ENCODE results near the gene AGRN. TPM values are rescaled to one million over a fixed set of nuclear protein-coding genes. Genes with fewer than 3 reads are reported as not detected.
A peak's percentile ranks its signal among the peaks of the same experiment; 100 is the strongest.

Gene AGRN
- total RNA-seq, 1 donor from 2014 or later: 166 TPM

DNA sequence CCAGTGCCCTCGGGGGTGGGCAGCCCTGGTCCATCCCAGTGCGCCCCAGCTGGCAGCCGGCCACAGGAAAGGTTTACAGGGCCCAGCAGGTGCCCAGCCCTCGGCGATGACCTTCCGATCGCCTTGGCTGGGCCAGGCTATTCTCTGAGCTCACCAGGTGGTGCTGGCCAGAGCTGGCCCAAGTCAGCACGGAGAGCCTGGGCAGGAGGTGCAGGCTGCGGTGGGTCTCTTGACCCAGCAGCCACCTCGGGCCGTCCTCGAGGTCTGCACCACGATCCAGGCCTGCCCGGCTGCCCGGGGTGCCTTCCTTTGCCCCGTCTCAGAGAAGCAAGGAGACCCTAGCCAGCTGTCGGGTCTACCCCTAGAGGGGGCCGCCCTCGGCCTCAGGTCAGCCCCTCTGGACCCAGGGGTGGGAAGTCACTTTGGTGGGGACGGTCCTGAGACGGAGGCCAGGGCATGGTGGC lies 38.4 kb upstream of the AGRN start:
- no peak for TF ChIP-seq CTCF (conservative IDR thresholded peaks at IDR 0.05)
- H3K27me3 Mint-ChIP-seq: peaks cover 33% of the 10 kb centered on the region
- no peak overlapping the region for H3K27ac Mint-ChIP-seq
- no peaks in the 10 kb centered on the region for H3K36me3 Mint-ChIP-seq
- H3K4me1 Mint-ChIP-seq (ENCODE audit: unreplicated experiment): no peaks in the 10 kb centered on the region
- H3K9me3 Mint-ChIP-seq: no peaks in the 10 kb centered on the region
- DNase-seq (ENCODE audit: extremely low spot score, unreplicated experiment): no peak
- no peak overlapping the region for H3K4me3 Mint-ChIP-seq

DNA sequence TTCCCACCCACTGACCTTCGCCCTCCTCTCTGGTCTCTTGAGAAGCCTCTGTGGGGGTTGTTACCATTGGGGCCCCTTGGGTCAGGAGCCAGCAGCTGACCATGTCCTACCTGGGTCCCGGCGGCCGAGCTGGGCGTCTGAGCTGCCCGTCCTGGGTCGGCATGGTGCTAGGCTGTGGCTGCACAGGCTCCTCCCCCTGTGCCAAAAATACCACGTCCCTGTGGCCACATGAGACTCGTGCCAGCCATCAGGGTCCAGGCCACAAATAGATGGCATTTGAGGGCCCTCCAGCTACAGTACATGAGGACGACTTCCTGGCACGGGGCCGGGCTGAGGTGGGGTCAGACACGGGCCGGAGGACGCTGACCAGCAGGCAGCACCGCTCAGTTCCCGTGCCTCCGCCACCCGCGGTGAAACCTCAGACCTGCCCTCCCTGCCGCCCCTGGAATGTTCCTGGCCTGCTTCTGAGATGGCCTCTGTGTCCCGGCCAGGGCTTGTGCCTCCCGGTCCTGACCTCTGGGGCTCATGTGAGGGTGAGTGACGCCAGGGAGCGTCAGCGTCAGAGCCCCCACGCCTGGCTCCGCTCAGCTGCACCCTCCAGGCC lies 37.9 kb upstream of the AGRN start, which contains the start of gene PERM1:
PERM1 (minus strand) TSS at position 139 of the 604 bp plus-strand sequence. CDS start 1,064 bp downstream, outside the sequence.
- Mint-ChIP-seq H3K27ac (no peak within 1 kb of the TSS), H3K27me3 (peaks cover 33% of the 10 kb centered on the region), H3K4me3 (no peak within 1 kb of the TSS), H3K4me1 (ENCODE audit: unreplicated experiment) (no peaks in the 10 kb centered on the region), H3K9me3 (no peaks in the 10 kb centered on the region), H3K36me3 (no peaks in the 10 kb centered on the region)
- TF ChIP-seq CTCF (conservative IDR thresholded peaks at IDR 0.05): no peak
- DNase-seq (ENCODE audit: extremely low spot score, unreplicated experiment): no peak

DNA sequence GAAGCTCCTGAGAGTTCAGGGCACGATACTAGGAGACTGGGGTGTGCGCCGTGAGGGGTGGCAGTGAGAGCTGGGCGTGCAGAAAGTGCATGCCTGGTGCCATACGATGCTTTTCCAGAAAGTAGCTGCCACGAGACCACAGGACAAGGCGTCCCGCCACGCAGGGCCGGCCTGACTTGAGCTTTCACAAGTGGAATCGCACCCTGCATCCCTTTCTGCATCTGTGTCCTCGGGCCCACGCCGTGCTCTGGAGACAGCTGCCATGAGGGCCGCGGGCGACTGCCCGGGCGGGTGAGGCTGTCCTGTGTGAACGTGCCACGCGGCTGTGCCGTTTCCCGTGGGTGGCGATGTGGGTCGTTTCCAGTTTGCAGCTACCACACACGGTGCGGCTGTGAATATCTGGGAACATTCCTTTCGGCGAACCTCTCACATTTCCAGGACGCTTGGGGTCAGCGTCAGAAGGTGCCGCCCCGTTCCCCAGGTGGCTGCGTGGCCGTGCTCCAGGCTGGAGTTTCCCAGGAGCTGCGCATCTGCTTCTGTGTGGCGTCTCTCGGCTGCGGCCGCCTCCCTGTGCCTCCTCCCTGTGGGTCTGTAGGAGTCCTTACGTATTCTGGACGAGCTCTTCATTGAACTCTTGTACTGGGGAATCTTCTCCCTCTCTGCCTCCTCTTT lies 37.0 kb upstream of the AGRN start:
- TF ChIP-seq CTCF (conservative IDR thresholded peaks at IDR 0.05): no peak
- Mint-ChIP-seq H3K36me3 (no peaks in the 10 kb centered on the region), H3K9me3 (no peaks in the 10 kb centered on the region), H3K4me1 (ENCODE audit: unreplicated experiment) (no peaks in the 10 kb centered on the region), H3K27ac (no peak overlapping the region), H3K4me3 (no peak overlapping the region), H3K27me3 (peaks cover 37% of the 10 kb centered on the region)
- DNase-seq (ENCODE audit: extremely low spot score, unreplicated experiment): no peak

DNA sequence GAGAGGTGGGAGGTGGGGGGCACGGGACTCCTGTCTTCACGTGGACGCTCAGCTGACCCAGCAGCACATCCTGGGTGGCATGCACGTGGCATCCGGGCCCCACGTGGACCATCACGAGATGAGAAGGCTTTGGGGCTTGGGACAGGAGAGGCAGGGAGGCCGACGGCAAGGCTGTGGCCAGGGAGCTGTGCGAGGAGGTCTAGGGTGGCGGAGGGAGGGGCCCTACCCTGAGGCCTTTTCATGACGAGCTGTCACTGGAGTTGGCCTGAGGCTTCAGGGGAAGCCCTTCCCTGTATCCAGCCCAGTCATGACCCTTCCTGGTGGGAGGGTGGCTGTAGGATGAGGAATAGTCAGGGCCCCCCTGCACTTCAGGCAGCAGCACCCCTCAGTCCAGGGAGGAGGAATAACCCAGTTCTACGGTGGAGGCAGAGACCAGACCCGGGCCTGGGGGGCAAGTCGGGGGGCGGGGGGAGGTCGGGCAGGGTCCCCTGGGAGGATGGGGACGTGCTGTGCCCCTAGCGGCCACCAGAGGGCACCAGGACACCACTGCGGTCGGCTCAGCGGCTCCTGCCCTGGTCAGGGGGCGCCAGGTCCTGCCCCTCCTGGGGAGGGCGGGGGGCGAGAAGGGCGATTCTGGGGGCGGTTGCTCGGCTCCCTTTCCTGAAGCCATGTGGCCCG lies 36.0 kb upstream of the AGRN start:
- Mint-ChIP-seq H3K36me3 (no peaks in the 10 kb centered on the region), H3K4me1 (ENCODE audit: unreplicated experiment) (no peaks in the 10 kb centered on the region), H3K27ac (no peak overlapping the region), H3K9me3 (no peaks in the 10 kb centered on the region), H3K27me3 (peaks cover 47% of the 10 kb centered on the region), H3K4me3 (no peak overlapping the region)
- peak; percentile 96 for TF ChIP-seq CTCF (conservative IDR thresholded peaks at IDR 0.05)
- no peak for DNase-seq (ENCODE audit: extremely low spot score, unreplicated experiment)

DNA sequence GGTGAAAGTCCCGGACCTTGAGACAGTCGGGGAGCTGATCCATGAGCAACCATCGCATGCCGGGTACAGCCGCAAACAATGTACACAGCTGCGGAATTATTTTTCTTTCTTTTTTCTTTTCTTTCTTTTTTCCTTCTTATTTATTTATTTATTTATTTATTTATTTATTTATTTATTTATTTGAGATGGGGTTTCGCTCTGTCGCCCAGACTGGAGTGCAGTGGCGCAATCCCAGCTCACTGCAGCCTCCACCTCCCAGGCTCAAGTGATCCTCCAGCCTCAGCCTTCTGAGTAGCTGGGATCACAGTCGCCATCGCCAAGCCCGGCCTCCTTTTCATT lies 35.5 kb upstream of the AGRN start:
- Mint-ChIP-seq H3K36me3 (no peaks in the 10 kb centered on the region), H3K4me1 (ENCODE audit: unreplicated experiment) (no peaks in the 10 kb centered on the region), H3K9me3 (no peaks in the 10 kb centered on the region), H3K27ac (no peak overlapping the region), H3K4me3 (no peak overlapping the region), H3K27me3 (peaks cover 52% of the 10 kb centered on the region)
- peak; percentile 60 for TF ChIP-seq CTCF (conservative IDR thresholded peaks at IDR 0.05)
- no peak for DNase-seq (ENCODE audit: extremely low spot score, unreplicated experiment)
